SIG-M5 (cell line): ENCODE data around the gene PDE4D.

ENCODE experiments used
- DNase-seq: peaks from one replicate; lab custom pipeline; 2025; lab: John Stamatoyannopoulos, UW

Gene PDE4D

GRCh38 chr5:59358005-59358861, 535.3 kb downstream of the PDE4D start:
- DNase-seq: no peak

- no peak for DNase-seq
Observed at GRCh38 chr5:59357381-59357977, 536.0 kb downstream of the PDE4D start.

- DNase-seq: no peak
Observed at GRCh38 chr5:59356813-59357380, 536.6 kb downstream of the PDE4D start.

- no peak for DNase-seq
Observed at GRCh38 chr5:59354811-59355210, 538.7 kb downstream of the PDE4D start.

- no peak for DNase-seq
Observed at GRCh38 chr5:59354274-59354673, 539.3 kb downstream of the PDE4D start.

- no peak for DNase-seq
Observed at GRCh38 chr5:59351076-59351794, 542.3 kb downstream of the PDE4D start.

- no peak for DNase-seq
Observed at GRCh38 chr5:59348189-59348588, 545.3 kb downstream of the PDE4D start.

GRCh38 chr5:59346982-59347381, 546.5 kb downstream of the PDE4D start:
- DNase-seq: no peak

- DNase-seq: no peak
Observed at GRCh38 chr5:59346514-59346913, 547.0 kb downstream of the PDE4D start.

- no peak for DNase-seq
Observed at GRCh38 chr5:59342181-59342580, 551.3 kb downstream of the PDE4D start.

- DNase-seq: no peak
Observed at GRCh38 chr5:59341760-59342159, 551.8 kb downstream of the PDE4D start.

GRCh38 chr5:59341155-59341554, 552.4 kb downstream of the PDE4D start:
- no peak for DNase-seq

- no peak for DNase-seq
Observed at GRCh38 chr5:59340637-59341036, 552.9 kb downstream of the PDE4D start.

- DNase-seq: no peak
Observed at GRCh38 chr5:59337240-59337639, 556.3 kb downstream of the PDE4D start.

GRCh38 chr5:59335544-59335943, 558.0 kb downstream of the PDE4D start:
- no peak for DNase-seq

- DNase-seq: no peak
Observed at GRCh38 chr5:59333416-59333815, 560.1 kb downstream of the PDE4D start.

- DNase-seq: no peak
Observed at GRCh38 chr5:59332236-59332973, 561.1 kb downstream of the PDE4D start.

GRCh38 chr5:59330680-59331079, 562.8 kb downstream of the PDE4D start:
- no peak for DNase-seq

- no peak for DNase-seq
Observed at GRCh38 chr5:59328709-59329296, 564.7 kb downstream of the PDE4D start.

- DNase-seq: no peak
Observed at GRCh38 chr5:59327191-59327980, 566.1 kb downstream of the PDE4D start.

GRCh38 chr5:59326596-59326995, 566.9 kb downstream of the PDE4D start:
- DNase-seq: no peak
